HG02884 (cell line): ENCODE data around the gene HECTD4.
"Not testable (repeated sequence)": the region's sequence is repeated elsewhere in the genome, so short reads cannot be mapped to it uniquely, and the experiment has no call there.

Experiments
- ATAC-seq: cut with Tn5 transposase; IDR thresholded peaks from one replicate; pipeline ENCODE4 v1.9.1; 2021; ENCODE audit warnings: mild to moderate bottlenecking, moderate library complexity; ENCODE audit not compliant: unreplicated experiment

HECTD4 gene

GRCh38 chr12:112226768-112227167 is 155.5 kb downstream of the HECTD4 start:
- ATAC-seq: no peak

- not testable (repeated sequence) for ATAC-seq
These were observed 161.6 kb downstream of the HECTD4 start for GRCh38 chr12:112220628-112221027.

DNA sequence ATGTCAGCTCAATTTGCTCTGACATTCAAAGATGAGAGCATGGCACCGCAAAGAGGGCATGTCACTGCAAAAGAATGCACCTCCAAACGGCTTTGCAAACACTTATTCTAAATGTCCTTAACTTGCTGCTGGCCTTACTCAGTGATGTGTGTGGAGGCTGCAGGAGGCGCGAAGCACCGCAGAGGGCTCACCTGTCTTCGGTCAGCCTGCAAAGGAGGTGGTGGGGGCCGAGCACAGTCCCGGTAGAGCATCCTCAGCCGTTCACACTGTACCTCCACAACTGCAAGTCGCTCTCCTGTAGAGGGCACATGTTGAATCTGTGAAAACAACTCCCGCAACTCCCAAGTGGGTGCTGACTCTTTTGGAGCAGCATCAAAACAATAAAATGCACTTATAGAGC is 163.0 kb downstream of the HECTD4 start:
- ATAC-seq: no peak

GRCh38 chr12:112218150-112218549 is 164.1 kb downstream of the HECTD4 start:
- ATAC-seq: no peak

DNA sequence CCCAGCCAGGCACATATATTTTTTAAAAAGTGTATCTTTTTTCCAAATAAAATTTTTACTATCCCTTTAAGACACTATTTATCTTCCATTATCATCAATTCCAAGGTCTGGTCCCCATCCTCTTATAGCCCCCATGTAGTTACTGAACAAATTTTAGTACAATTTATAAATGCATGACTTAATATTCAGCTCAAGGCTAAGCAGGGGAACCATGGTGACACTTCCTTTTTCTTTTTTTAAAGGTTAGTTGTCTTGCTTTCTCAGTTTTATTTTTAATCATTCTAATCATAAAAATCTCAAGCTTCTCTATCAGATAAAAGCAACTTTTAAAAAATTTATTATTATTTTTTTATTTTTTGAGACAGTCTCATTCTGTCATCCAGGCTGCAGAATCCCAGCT is 164.6 kb downstream of the HECTD4 start:
- ATAC-seq: no peak

- no peak for ATAC-seq
These were observed 166.0 kb downstream of the HECTD4 start for GRCh38 chr12:112216223-112216622.

DNA sequence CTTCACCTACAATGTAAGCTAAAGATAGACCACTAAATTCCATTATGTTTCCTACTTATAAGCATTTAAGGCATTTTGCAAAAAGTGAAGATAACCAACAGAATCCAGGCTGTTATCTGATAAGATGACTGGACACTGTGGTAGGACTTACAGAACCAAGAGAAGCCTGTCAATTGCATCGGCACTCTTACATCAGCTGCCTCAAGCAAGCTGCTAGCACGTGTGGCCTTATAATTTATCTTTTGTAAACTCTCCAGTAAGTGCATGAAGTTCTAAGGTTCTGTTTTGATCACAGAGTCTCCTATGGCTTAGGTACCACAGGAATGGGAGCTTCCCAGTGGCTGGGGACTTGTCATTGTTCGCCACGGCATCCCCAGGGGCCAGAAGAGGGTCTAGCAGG is 168.2 kb downstream of the HECTD4 start:
- ATAC-seq: no peak

DNA sequence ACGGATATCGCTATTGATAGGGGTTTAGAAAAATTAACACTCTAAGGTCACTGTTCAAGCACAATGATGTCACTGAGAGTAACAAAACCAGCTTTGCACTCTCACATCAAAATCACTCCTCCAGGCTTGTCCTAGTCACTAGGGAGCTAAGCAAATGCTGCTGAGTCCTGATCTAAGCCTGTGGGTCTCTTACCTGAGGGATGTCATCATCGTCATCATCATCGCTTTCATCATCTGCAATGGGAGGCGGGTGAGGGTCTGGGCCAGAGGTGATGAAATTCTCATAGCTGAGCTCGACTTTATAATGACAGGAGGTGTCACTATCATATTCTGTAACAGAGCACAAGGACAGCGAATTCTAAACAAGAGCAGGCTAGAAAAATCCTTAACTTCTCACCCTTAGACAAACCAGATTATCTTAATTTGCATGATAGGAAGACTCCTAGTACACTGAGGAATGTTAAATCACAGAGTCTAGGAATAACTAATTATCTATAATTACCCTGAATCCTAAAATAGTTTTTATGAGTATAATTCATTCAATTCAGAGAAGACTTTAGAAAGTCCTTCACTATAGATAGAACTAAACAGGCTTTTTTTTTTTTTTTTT is 173.8 kb downstream of the HECTD4 start:
- ATAC-seq: no peak

- ATAC-seq: no peak
These were observed 174.8 kb downstream of the HECTD4 start for GRCh38 chr12:112207397-112207924.

- no peak for ATAC-seq
These were observed 175.3 kb downstream of the HECTD4 start for GRCh38 chr12:112206944-112207343.

- no peak for ATAC-seq
These were observed 183.1 kb downstream of the HECTD4 start for GRCh38 chr12:112199136-112199535.

DNA sequence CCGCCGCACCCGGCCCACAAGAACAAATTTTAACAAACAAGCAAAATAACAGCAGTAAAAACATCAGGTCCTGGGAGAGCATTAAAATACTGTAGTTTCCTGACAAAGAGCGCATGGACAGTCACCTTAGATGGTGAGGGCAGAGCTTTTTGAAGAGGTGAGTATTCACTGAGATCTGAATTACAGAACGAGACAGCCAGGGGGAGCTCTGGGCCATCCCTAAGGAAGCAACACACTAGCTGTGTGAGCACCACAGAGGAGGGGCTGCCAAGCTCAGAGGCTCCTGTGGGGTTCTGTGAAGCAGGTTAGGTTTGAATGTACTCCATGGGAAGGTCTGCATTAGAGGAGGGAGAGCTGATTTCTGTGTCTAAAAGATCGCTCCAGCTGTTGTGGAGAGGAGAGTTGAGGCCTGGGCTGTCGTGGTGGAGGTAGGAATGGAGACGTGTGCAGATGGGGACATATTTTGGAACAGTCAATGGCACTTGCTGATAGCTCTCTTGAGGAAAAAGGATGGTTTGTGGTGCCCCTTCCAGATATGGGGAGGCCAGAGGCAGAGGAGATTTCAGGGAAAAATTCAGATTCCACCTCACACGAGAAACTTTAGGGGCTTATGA is 184.0 kb downstream of the HECTD4 start:
- ATAC-seq: no peak

DNA sequence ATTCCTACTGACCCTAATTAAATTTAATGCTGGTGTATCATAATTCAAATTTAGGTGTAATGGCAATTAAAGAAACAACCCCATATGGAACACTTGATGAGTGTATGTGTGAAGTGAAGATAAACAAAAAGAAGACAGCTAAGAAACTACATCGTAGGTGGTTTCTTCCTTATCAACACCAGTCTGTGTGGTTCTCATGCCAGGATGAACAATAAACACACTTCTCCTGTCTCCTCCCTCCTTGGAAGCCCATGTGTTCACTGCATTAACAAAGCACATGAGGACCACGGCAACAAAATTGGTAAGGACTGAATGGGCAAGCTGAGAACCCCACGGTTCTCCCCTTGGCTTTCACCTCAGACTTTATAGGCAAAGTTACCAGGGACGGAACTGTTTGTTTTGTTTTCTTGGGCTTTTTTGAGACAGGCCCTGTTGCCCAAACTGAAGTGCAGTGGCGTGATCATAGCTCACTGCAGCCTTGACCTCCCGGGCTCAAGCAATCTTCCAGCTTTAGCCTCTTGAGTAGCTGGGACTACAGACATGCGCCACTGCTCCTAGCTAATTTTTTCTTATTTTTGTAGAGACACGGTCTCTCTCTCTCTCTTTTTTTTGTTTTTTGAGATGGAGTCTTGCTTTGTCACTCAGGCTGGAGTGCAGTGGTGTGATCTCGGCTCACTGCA is 185.9 kb downstream of the HECTD4 start:
- ATAC-seq: no peak

DNA sequence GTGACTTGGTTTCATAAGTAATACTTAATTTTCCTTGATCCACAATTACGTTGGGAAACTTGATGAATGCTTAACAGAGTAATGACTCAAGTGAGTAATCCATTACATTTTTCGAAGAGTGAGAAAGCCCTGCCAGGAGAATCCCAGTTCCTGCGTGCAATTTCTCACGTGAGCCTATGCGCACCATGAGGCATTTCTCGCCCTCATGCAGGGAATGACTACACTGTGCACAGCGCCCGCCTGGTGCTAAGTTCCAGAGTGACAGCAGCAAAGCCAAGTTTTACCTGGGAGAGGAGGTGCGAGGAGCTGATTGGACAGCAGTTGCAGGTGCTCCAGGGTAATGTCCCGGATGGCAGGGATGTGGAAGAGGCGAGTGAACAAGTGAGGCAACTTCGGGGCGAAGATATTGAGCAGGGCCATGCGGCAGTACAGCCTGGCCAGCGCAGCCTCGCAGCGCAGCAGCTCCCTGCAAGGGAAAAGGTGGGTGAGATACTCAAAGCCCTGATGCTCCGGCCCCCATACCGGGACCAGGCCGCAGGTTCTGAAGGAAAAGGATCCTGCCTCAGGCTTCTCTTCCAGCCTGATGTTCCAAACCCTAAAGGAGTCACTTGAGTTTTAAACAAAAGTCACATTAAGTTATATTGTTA is 187.5 kb downstream of the HECTD4 start:
- ATAC-seq: no peak

DNA sequence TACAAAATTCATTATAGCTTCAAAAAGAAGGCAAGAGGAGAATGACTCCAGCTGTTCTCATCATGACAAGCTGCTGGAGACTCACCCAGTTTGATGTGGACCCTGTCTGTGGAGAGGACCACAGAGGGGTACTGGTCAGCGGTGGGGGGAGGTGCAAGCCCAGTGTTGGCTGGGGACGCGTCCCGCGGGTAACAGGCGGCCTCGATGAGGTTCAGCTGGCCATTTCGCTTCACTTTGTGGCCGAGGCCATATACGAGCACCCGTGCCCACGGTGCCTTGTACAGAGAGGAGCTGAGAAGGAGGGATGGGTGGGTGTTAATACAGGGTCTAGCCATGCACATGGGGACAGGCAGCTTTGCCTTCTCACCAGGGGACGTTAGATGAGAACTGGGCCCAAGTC is 189.8 kb downstream of the HECTD4 start:
- ATAC-seq: no peak

DNA sequence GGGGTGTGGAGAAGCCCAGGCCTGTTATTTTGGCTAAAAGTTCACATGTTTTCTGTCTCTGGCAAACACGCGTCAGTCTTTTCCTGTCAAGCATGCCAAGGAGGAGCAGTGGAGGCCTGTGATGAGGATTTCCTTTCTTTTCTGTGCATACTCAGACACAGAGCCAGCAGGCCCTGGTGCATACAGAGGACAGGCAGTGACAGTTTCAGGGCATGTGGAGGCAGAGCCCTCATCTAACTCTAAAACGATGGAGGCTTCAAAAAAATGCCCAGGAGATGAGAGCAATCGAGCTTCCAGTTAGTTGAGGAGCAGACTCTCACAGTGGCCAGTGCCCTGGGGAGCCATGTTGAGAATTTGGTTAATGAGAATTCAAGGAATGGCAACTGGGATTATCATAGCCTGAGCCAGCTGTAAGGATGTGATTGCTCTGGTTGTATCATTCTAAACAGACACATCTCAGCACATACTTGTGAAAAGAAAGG is 190.3 kb downstream of the HECTD4 start:
- no peak for ATAC-seq

GRCh38 chr12:112191201-112191600 is 191.0 kb downstream of the HECTD4 start:
- no peak for ATAC-seq

- ATAC-seq: no peak
These were observed 191.8 kb downstream of the HECTD4 start for GRCh38 chr12:112190231-112191025.

DNA sequence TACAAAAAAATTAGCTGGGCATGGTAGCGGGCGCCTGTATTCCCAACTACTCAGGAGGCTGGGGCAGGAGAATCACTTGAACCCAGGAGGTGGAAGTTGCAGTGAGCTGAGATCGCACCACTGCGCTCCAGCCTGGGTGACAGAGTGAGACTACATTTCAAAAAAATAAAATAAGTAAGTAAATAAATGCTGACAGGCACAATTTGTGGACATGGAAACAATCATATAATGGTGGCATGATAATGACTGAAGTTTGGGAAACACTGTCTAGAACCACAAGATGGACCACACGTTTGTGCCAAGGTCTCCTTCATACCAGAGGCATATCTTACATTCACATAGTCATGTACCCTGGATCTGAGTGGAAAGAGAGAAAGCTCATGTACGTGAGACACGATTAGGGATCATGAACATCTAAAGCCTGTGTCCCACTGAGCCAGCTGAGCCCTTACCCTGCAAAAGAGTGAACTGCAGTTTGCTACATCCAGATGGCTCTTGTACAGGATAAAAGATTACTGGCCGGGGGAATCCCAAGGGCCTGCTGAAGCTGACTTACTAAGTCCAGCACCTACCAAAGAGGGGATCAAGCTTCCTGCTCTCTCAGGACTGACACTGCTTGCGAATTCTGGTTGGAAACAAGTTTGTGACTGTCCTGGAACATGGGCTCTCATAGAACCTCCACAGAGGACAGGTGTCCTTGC is 194.0 kb downstream of the HECTD4 start:
- no peak for ATAC-seq
